H1 (cell line): ENCODE measurements around the gene OLFM2. TPM values are rescaled to one million over a fixed set of nuclear protein-coding genes. Genes with fewer than 3 reads are reported as not detected.

Source experiments
- USF2 ChIP-seq: IDR thresholded peaks from 2 replicates; pipeline ENCODE4 v1.6.1; 2011; ENCODE audit warnings: low read length, improper control_type of control experiment
- polyA plus RNA-seq, 7 experiments: library from polyadenylated mRNA; depleted of rRNA in 3 of 7; stranded (reverse) in 5 of 7; unstranded in 2 of 7; fragments of >200 nt in 5 of 7; fragments of 200-250 nt in 2 of 7; gene quantifications; 1 replicate in 5 of 7; 2 replicates in 1 of 7; 4 replicates in 1 of 7; pipeline versions ENCODE4 v1.2.1 to v1.2.3, GENCODE V29; 2011 to 2013; ENCODE audit warnings: missing spikeins in 2 of 7, mixed read lengths in 2 of 7
- total RNA-seq: library from RNA; stranded (reverse); fragmentation: NEBNext Ultra II Directional; extraction: Animal tissue kit (Norgen Biotek cat#: 25700); gene quantifications from 2 replicates; pipeline ENCODE4 v1.2.1, GENCODE V29; 2021

OLFM2 gene
- total and polyA plus RNA-seq, 2 of the 8 experiments (the other 6 are each of a cell fraction or from before 2014, with no cell fraction given) = 68.2 to 151 TPM

- TF ChIP-seq USF2 = no peak
Measured at GRCh38 chr19:9871626-9872338, 64.5 kb downstream of the OLFM2 start (continued).
